Measurements from ENCODE around the gene FGF22.
A peak's percentile ranks its signal among the peaks of the same experiment; 100 is the strongest.
"Not testable (repeated sequence)": the region's sequence is repeated elsewhere in the genome, so short reads cannot be mapped to it uniquely, and the experiment has no call there.

FGF22 gene

GRCh38 chr19:622666-623065 is 17.0 kb upstream of the FGF22 start:
- DNase-seq, result no peak

DNA sequence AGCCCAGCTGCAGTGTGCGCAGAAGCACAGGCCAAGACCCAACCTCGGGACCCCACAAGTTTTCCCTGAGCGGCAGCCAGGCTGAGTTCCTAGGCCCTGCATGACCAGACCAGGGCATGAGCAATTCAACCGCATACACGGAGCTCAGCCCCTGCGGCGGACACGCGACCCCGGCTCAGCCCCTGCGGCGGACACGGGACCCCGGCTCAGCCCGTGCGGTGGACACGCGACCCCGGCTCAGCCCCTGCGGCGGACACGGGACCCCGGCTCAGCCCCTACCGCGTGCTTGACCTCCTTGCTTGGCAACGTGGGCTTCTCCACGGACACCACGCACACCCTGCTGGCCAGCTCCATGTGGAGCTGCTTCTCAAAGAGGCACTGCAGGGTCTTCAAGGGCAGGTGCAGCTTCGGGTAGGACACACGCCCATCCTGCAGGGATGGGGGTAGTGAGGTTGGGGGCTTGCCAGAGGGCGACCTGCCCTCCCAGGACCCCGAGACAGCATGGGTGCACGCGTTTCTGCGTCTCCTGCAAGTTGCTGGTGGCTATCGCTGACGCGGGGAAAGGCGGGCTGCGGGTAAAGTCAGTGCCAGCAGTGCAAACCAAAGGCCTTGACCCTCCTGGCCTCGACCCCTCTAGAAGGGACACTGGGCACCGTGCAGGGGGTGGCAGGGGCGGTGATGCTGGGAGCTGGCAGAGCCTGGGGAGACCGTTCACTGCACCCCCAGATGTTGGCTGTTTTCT is 16.3 kb upstream of the FGF22 start:
- no peak for DNase-seq

- no peak for DNase-seq
Observed at GRCh38 chr19:623974-624373, 15.7 kb upstream of the FGF22 start.

GRCh38 chr19:624433-625109 is 15.1 kb upstream of the FGF22 start:
- no peak for DNase-seq

DNA sequence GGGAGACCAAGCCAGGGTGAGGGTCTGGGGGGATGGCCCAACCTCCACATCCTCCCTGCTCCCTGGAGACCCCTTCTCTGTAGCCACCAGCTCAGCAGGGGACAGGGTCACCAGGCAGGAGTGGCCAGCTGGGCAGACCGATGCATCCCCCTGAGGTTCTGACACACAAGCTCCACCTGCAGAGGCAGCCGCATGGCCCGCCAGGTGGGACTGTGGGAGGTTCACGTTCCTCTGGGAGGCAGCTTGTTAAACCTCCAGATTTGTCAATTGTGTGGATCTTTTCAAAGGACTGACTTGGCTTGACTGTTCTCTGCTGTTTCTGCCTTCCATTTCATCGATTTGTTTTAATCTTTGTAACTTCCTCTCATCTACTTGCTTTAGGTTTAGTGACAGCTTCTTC is 14.4 kb upstream of the FGF22 start:
- DNase-seq, result no peak

DNA sequence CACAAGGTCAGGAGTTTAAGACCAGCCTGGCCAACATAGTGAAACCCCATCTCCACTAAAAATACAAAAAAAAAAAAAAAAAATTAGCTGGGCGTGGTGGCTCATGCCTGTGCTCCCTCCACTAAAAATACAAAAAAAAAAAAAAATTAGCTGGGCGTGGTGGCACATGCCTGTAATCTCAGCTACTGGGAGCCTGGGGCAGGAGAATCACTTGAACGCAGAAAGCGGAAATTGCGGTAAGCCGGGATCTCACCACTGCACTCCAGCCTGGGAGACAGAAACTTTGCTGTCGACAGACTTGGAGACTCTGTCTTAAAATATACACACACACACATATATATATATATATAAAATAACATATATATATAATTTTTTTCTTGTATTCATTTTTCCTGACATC is 13.1 kb upstream of the FGF22 start:
- not testable (repeated sequence) for DNase-seq

GRCh38 chr19:628168-628567 is 11.5 kb upstream of the FGF22 start:
- no peak for DNase-seq

DNA sequence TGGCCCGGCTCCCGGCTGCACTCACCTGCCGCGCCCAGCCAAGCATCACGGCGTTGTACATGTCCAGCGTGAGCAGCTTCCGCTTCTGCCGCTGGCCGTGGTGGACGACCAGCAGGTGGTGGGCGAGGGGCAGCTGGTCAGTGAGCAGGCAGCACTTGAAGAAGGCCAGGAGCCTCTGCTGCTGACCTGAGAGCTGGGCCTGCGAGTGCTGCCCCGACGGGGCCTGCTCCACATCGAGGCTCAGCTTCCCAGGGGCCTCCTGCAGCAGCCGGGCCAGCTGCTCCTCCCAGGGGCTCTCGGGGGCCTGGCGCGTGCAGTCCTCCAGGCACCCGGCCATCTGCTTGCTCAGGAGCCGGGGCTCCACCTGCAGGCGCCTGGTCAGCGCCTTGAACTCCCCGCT is 10.2 kb upstream of the FGF22 start:
- DNase-seq, result not testable (repeated sequence)

- DNase-seq, result no peak
Observed at GRCh38 chr19:629961-630714, 9.5 kb upstream of the FGF22 start.

GRCh38 chr19:632579-633067 is 7.1 kb upstream of the FGF22 start:
- no peak for DNase-seq

DNA sequence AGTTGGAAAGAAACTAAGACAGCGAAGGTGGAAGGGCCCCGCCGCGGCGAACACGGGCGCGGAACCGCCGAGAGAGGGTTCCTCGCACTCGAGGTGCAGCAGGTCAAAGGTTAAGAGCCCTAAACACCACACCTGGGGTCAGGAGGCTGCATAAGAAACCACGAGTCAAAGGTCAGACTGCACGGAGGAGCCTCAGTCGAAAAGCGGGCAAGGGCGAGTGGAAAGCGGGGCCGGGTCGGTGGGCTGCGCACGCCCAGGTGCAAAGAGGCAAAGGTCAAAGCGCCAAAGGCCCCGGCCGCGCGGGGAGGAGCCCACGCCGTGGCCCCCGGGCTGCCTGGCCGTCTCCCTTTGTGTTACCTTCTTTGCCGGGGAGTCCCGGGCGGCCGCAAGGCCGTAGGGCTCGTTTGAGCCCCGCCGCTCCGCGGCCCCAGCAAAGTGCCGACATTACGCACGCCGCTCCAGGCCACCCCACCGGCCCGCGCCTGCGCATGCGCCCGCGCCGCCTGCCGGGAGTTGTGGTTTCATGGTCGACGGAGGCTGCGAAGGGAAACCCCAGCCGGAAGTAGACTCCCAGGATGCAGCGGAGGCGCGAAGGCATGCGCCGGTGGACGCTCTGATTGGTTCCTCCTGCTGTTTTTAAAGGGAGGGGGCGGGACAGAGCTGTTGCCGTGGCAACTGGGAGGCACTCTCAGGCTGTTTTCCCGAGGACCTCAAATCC is 6.5 kb upstream of the FGF22 start, which contains the start of gene POLRMT:
TSS of gene POLRMT (minus strand) at position 470 of the 718 bp plus-strand sequence. CDS start at position 445, 25 bp downstream.
- DNase-seq, result peak; percentile 96

- DNase-seq, result no peak
Observed at GRCh38 chr19:633786-634639, 5.7 kb upstream of the FGF22 start.

- DNase-seq, result no peak
Observed at GRCh38 chr19:634975-635652, 4.6 kb upstream of the FGF22 start.

GRCh38 chr19:638906-639252 is 800 bp upstream of the FGF22 start:
- no peak for DNase-seq

DNA sequence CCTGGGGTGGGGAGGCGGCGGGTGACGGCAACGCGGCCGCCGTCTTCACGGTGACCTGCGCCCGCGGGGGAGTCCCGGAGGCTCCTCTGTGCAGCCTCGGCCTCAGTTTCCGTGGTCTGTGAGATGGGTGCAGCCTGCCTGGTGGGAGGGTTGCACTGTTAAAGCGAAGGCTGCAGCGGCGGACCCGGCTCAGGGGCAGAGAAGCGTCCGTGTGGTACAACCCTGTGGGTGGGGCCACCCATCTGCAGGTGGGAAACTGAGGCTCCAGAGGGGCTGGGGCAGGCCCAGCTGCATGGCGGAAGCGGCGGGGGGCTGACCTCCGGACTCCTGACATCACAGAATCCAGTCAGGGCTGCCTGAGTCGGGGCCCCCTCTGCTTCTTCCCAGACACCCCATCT is 481 bp downstream of the FGF22 start:
- no peak for DNase-seq

DNA sequence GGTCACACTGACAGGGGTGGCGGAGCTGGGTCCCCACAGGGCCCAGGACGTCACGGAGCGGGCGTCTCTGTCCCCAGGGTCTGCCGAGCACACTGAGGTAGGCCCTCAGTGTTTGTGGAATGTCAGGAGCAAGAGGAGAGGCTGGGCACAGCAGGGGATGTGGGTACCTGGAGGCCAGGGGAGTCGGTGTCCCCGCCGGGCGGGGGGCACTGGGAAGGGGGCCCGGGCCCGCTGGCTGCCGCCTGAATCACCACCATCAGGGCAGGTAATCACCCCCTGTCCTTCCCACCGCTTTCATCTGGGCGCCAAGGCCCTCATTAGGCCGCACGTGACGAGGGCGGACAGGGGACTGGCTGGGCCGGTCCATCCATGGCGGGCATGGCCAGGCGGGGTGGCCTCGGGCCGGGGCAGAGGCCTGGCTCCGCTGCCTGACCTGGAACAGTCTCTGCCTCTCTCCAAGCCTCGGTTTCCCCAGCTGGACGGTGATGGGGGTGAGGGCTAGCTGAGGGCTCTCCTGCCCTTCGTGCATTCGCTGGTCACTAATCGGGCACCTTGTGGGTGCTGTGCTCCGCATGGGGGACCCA is 1.0 kb downstream of the FGF22 start:
- DNase-seq, result no peak

GRCh38 chr19:641702-642101 is 2.0 kb downstream of the FGF22 start:
- DNase-seq, result no peak

DNA sequence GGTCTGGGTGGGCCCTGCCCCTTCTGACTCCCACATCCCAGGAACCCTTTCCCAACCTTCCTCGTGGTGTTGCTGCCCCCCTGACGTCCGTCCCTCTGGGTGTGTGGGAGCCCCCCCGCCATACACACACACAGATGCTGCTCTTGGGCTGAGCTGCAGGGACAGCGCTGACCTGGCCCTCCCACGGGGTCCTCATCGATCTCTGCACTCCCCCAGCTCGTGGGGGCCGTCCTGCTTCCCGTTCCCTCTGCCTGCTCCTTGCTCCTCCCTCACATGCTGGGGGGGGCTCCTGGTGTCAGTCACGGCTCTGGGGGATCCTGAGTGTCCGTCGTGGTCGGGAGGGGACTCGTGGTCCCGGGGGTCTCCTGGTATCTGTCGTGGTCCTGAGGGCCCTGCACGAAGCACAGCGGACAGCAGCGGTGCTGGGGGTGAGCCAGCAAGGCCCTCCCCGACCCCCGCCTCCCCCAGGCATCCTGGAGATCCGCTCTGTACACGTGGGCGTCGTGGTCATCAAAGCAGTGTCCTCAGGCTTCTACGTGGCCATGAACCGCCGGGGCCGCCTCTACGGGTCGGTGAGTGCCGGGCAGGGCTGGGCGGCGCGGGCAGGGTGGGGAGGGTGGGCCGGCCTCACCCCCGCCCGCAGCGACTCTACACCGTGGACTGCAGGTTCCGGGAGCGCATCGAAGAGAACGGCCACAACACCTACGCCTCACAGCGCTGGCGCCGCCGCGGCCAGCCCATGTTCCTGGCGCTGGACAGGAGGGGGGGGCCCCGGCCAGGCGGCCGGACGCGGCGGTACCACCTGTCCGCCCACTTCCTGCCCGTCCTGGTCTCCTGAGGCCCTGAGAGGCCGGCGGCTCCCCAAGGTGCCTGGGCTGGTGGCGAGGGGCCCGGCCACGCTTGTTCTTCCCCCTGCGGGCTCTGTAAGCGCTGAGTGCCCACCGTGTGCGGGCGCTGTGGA is 3.4 kb downstream of the FGF22 start:
- no peak for DNase-seq

DNA sequence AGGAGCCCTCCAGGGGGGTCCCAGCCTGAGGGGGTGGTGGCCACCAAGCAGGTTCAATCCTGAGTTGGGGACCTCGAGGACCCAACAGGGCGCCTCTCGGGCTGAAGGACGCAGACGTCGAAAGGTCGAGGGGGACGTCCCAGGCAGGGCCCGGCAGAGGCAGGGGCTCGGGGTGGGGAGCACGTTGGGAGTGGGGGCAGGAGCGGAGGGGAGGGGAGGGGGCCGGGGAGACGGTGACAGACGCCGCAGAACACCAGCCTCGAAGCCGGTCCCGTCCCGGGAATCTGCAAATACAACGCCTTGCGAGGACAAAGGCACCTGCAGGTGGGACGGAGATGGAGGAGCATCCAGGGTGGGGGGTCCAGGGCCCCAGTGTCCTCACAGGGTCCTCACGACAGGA is 4.1 kb downstream of the FGF22 start:
- no peak for DNase-seq

DNA sequence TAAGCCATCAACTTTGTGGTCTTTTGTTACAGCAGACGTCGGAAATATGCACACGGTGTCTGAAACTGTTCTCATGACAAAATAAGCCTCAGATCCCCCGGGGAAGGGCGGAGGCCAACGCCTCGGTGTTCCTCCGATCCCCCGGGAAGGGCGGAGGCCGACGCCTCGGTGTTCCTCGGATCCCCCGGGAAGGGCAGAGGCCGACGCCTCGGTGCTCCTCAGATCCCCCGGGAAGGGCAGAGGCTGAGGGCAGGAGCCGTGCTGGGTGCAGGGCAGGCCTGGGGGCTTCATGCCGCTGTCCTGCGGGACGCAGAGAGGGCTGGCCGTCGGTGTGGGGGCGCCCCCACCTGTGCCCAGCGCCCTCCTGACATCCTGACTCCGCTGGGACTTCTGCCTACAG is 4.7 kb downstream of the FGF22 start:
- DNase-seq, result no peak
